AG09319 (cell line): ENCODE results near the gene TMEM119.

ENCODE experiments used
- DNase-seq: peaks from one replicate; pipeline ENCODE4 v3.0.0-alpha.2; 2010; ENCODE audit warnings: low read depth; ENCODE audit errors: extremely low read depth
- TF ChIP-seq, protein P1 (sequence below): IDR thresholded peaks from 2 replicates; pipeline ENCODE4 v1.5.1; 2011; ENCODE audit warnings: low read depth, mild to moderate bottlenecking, inconsistent platforms, low read length, moderate library complexity

Gene TMEM119

DNA sequence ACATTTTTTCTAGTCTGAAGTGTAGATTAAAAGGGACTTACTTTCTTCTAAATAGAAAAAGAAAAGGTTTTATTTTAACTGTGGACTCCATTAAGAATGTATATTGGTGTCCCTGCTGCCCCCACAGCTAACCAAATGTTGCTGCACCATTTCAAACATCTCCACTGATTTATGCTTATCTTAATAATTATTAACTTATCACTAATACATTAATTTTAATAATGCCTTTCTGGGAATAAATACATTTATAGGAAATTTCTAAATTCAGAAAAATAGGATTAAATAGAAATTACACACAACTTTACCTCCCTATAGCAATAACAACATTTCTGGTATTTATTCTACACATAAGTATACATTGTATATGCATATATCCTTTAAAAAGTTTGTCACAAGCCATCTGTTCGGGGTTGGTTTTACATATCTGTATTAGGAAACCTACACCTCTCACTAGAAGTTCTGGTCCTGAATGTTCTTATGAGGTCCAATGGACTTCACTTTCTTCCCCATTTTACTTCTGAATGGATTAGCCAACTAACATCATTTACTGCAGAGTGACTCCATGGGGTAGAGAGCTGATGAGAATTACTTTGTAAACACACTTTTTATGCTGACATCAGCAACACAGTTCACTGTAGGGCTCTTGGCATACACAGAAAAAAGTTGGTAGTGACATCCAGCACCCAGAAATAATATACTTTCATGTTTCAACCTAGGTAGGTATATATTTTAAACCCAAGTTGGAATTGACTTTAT is 45.2 kb upstream of the TMEM119 start:
- TF ChIP-seq, protein P1, sequence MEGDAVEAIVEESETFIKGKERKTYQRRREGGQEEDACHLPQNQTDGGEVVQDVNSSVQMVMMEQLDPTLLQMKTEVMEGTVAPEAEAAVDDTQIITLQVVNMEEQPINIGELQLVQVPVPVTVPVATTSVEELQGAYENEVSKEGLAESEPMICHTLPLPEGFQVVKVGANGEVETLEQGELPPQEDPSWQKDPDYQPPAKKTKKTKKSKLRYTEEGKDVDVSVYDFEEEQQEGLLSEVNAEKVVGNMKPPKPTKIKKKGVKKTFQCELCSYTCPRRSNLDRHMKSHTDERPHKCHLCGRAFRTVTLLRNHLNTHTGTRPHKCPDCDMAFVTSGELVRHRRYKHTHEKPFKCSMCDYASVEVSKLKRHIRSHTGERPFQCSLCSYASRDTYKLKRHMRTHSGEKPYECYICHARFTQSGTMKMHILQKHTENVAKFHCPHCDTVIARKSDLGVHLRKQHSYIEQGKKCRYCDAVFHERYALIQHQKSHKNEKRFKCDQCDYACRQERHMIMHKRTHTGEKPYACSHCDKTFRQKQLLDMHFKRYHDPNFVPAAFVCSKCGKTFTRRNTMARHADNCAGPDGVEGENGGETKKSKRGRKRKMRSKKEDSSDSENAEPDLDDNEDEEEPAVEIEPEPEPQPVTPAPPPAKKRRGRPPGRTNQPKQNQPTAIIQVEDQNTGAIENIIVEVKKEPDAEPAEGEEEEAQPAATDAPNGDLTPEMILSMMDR: no peak

GRCh38 chr12:108642269-108642870 is 44.5 kb upstream of the TMEM119 start:
- DNase-seq: no peak
- TF ChIP-seq, protein P1: no peak

More for the DNA sequence above, 45.2 kb upstream of the TMEM119 start:
- no peak for DNase-seq

DNA sequence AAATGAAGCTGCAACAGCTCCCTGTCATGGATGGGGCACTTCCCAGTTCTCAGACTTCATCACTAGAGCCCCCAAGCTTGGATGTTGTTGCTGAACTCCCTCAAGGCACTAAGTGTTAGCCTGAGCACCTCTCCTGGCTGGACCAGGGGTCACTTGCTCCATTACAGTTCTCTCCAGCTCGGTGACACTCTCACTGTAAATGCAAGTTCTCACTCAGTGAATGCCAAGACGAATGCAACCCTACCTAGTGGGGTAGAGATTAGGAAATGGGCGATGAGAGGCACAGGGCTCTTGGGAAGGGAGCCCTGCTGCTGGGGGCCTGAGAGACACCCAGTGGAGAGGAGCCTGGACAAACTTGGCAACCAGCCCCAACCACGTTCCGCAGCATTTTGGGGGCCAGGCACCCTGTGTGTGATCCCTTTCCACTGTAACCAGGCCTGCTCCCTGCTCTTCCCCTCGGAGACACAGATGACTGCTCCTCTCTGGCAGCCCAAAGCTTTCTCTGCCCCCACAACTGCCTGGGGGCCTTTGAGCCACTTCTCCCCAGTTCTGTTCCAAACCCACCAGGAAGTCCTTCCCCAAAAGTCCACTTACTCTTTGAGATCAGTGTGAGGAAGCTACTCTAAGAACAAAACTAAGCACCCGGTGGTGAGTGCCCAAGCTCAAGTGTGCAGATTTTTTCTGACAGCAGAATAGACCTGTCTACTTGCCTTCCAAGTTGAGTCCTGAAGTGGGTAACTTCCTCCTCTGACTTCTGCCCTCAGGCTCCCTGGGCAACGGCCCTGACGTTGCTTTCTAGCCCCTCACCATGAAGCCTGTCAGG is 43.8 kb upstream of the TMEM119 start:
- DNase-seq: no peak
- TF ChIP-seq, protein P1: no peak

DNA sequence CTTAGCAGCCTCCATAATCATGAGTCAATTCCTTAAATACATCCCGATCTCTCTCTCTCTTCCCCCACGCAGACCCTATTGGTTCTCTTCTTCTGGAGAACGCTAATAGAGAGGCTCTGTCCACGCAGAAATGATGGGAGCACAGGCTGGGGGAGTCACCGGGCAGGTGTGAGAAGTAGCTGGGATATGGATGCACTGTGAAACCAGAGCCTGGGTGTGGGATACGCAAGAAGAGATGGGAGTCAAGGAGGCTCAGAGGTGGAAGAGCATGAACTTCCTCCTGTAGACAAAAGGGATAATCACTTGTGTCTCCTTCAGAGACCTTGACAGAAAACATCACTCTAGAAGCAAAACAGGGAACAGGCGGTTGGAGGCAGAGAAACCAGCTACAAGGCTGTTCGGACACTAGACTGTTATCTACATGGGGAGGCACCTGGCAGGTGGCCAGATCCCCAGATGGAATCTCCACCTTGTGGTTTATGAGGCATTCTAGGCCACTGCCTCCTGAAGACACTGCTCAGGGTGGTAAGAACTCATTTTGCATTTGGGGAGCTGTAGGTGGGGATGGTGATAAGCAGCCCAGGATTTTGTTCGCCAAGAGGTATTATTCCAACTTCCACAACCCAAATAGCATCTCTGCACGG is 43.0 kb upstream of the TMEM119 start:
- TF ChIP-seq, protein P1: no peak
- DNase-seq: no peak

DNA sequence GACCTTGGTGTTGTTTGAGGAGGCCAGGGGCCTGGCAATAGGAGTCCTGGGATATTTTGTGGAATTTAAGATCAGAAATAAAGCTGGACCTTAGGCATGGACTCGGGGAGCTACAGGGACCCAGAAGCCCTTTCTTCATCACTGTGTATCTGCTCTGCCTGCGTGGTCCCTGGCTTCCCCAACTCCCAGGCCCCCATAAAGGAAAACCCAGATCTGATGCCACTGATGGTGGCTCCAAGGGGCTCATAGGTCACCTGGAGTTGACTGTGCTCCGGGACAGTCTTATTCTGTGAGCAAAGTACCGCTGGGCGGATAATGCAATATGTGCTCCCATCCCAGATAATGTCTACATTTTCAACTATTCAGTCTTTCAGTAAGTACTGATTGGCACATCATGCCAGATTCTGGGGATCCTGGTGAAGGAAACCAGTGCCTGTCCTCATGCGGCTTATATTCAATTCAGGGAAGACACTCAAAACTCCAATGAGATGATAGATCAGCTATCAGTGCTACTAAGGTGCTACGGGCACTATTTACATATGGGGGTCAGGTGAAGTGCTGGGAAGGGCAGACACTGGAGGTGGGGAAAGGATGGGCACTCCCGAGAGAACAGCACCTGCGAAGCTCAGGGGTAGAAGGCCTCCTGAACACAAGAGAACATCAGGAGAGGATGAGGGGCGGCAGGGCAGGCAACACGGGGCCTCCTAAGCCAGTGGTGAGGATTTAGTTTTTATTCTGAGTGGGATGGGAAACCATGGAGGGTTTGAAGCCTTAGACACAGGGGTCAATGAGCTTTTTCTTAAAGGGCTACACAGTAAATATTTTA is 41.3 kb upstream of the TMEM119 start:
- DNase-seq: no peak
- TF ChIP-seq, protein P1: no peak

- DNase-seq: no peak
- TF ChIP-seq, protein P1: no peak
Measured at GRCh38 chr12:108638141-108638827, 40.4 kb upstream of the TMEM119 start.
